ENCODE results near the gene IGIP.

The IGIP gene

GRCh38 chr5:140125637-140126036 is at the start of gene IGIP:
IGIP (plus strand) TSS chr5:140125937; CDS start chr5:140128477, 2,540 bp downstream.
- DNase-seq: no peak

GRCh38 chr5:140076142-140076541 is 49.6 kb upstream of the IGIP start:
- DNase-seq: no peak

- DNase-seq: no peak
Measured at GRCh38 chr5:140076788-140077187, 48.9 kb upstream of the IGIP start.

GRCh38 chr5:140083120-140083519 is 42.6 kb upstream of the IGIP start:
- DNase-seq: no peak

- DNase-seq: no peak
Measured at GRCh38 chr5:140083650-140084049, 42.1 kb upstream of the IGIP start.

GRCh38 chr5:140084541-140084940 is 41.2 kb upstream of the IGIP start:
- peak in 24 of 58 donors; percentile 2 to 69 (median 10) for DNase-seq

GRCh38 chr5:140090251-140090650 is 35.5 kb upstream of the IGIP start:
- DNase-seq: no peak

- no peak for DNase-seq
Measured at GRCh38 chr5:140093179-140093578, 32.6 kb upstream of the IGIP start.

- no peak for DNase-seq
Measured at GRCh38 chr5:140093866-140094265, 31.9 kb upstream of the IGIP start.

- DNase-seq: no peak
Measured at GRCh38 chr5:140094889-140095288, 30.8 kb upstream of the IGIP start.

GRCh38 chr5:140101179-140101578 is 24.6 kb upstream of the IGIP start:
- no peak for DNase-seq

- DNase-seq: no peak
Measured at GRCh38 chr5:140103154-140103553, 22.6 kb upstream of the IGIP start.

- no peak for DNase-seq
Measured at GRCh38 chr5:140104100-140104499, 21.6 kb upstream of the IGIP start.

- DNase-seq: no peak
Measured at GRCh38 chr5:140106101-140106500, 19.6 kb upstream of the IGIP start.

GRCh38 chr5:140106805-140107311 is 18.9 kb upstream of the IGIP start:
- no peak for DNase-seq

GRCh38 chr5:140107312-140108092 is 18.2 kb upstream of the IGIP start:
- DNase-seq: peak in 57 of 58 donors; percentile 32 to 94 (median 87)

GRCh38 chr5:140108093-140109017 is 17.4 kb upstream of the IGIP start:
- peak in 14 of 58 donors; percentile 10 to 70 (median 46) for DNase-seq

GRCh38 chr5:140109018-140109758 is 16.5 kb upstream of the IGIP start:
- peak in 13 of 58 donors; percentile 9 to 47 (median 14) for DNase-seq

- no peak for DNase-seq
Measured at GRCh38 chr5:140109759-140110645, 15.7 kb upstream of the IGIP start.

- DNase-seq: no peak
Measured at GRCh38 chr5:140110646-140110957, 15.1 kb upstream of the IGIP start.
